NCI-H1092 treated with DMSO at 0.1 percent for 48 hours (cell line): ENCODE results near the gene AMD1.
"Not testable (repeated sequence)": the region's sequence is repeated elsewhere in the genome, so short reads cannot be mapped to it uniquely, and the experiment has no call there.

Experiments used
- DNase-seq: peaks from one replicate; lab custom pipeline; 2025; lab: John Stamatoyannopoulos, UW

The AMD1 gene

DNA sequence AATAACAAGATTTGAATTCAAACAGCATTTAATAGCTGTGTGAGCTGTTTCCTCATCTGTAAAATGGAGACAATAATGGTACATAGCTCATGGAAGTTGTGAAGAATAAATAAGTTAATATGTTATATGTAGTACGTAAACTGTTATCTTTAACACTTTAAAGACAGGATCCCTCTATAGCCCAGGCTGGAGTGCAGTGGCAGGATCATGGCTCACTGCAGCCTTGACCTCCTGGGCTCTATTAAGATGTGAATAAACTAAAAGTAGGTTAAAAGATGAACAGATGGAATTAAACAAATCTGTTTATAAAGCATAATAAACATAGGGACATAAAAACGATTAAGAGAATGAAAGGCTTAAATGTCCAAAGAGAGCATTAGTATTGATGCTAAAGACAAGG is 3.0 kb downstream of the AMD1 start:
- no peak for DNase-seq

DNA sequence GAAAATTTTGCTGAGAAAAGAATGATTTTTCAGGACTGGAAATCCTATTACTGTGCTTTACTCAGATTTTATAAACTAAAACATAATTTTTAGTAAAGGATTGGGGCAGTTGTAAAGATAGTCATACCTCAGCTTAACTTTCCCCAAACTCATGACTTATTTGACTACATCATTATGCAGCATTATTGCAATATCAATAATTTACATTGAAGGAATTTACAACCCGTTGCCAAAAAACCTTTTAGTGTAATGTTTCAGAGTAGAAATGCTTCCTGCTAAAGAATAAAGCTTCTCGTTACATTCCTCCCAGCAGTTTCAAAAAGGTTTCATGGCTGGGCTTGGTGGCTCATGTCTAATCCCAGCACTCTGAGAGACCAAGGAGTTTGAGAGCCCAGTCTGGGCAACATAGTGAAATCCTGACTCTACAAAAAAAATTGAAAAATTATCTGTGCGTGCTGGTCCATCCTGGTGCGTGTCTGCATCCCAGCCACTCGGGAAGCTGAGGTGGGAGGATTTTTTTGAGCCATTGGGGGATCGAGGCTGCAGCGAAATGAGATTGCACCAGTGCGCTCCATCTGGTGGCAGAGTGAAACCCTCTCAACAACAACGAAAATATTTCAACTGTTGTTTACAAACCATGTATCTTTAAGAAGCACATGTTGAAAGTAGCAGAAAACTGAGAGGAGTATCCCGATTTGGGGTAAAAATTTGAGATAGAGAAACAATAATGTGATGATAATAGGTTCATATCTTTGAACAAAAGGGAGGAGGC is 4.4 kb downstream of the AMD1 start:
- no peak for DNase-seq

DNA sequence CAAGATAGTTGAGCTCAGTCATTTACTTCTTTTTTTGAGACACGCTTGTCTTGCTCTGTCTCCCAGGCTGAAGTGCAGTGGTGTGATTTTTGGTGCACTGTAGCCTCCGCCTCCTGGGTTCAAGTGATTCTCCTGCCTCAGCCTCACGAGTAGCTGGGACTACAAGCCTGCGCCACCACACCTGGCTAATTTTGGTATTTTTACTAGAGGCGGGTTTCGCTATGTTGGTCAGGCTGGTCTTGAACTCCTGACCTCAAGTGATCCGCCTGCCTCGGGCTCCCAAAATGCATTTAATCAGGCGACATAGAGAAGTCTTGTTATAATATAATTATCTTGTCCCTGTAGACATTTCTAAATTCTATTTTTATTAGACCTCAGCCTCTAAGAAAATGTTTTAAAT is 6.1 kb downstream of the AMD1 start:
- DNase-seq: no peak

DNA sequence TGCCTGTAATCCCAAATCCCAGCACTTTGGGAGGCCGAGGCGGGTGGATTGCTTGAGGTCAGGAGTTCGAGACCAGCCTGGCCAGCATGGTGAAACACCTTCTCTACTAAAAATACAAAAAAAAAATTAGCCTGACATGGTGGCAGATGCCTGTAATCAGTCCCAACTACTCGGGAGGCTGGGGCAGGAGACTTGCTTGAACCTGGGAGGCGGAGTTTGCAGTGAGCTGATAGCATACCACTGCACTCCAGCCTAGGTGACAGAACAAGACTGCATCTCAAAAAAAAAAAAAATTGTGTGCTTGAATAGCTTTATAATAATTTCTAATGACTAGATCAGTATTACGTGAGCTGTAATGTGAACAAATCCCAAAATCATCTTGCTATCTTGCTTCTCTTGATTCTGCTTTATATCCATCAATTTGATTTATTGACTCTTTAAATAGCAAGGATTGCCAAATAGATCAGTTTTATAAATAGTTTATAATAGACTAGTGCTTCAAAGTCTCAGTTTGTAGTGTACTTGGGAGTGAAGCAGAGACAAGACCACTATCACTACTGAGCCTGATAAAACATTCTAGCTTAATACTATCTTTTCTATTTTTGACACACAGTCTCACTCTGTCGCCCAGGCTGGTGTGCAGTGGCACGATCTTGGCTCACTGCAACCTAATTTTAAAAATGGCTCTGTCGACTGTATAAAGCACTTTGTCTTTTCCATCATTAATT is 7.1 kb downstream of the AMD1 start:
- DNase-seq: no peak

DNA sequence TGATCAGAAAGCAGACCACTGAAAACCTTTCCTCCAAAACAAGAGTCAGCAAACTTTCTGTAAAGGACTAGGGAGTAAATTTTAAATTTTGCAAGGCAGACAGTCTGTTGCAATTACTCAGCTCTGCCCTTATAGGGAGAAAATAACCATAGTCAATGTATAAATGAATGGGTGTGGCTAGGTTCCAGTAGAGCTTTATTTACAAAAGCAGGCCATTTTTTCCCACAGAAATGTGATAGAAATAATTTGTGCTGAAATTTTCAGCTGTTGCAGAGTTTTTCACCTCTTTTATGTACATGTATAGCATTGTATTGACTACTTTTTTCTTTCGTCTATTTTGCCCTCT is 7.7 kb downstream of the AMD1 start:
- no peak for DNase-seq

DNA sequence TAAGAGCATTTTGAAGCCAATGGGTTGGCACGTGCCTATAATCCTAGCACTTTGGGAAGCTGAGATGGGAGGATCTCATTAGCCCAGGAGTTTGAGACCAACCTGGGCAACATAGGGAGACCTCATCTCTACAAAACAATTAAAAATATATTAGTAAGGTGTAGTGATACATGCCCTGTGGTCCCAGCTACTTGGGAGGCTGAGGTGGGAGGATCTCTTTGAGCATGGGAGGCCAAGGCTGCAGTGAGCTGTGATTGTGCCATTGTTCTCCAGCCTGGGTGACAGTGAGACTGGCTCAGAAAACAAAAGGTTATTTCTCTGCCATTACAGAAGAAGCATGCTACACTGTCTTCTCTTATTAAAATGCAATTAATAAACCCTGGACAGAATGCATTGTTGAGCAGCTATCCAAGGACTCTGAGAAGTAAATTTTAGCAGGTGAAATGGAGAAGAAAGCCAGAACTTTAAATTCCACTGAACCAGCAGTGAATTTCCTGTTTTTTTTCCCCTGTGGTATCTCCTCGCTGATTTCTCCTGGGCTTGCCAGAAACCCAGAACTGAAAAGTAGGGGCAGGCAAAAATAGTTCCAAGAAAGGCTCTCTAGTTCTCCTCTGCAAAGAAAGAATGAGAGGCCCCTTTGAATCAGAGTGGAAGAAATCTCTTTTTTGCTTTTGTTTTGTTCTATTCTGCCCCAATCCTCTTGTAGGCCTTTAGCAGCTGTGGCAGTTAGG is 8.4 kb downstream of the AMD1 start:
- DNase-seq: no peak

DNA sequence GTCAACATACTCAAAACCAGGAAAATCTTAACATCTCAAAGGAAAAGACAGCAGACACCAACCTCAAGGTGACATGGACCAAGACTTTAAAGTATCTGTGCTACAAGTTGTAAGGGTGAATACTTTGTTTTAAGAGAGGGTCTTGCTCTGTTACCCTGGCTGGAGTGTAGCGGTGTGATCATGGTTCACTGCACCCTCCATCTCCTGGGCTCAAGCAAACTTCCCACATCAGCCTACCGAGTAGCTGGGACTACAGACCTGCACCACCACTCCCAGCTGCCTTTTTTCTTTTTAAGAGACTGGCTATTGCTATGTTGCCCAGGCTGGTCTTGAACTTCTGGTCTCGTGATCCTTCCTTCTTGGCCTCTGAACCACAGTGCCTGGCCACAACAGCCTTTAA is 9.7 kb downstream of the AMD1 start:
- DNase-seq: no peak

DNA sequence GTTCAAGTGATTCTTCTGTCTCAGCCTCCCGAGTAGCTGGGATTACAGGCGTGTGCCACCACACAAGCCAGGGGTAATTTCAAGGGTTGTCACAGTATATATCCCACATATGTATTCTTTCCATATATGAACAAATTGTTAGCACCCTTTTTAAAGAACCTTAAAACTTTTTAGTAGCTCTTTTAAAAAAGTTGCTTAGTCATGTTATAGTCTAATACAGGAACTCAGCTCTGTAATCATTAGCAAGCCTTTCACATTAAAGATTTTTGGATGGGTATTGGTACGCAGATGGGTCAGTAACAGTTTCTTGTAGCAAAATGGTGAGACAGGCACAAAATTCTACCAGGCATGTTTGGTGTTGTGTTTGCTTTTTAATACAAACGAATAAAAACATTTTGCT is 10.9 kb downstream of the AMD1 start:
- DNase-seq: no peak

DNA sequence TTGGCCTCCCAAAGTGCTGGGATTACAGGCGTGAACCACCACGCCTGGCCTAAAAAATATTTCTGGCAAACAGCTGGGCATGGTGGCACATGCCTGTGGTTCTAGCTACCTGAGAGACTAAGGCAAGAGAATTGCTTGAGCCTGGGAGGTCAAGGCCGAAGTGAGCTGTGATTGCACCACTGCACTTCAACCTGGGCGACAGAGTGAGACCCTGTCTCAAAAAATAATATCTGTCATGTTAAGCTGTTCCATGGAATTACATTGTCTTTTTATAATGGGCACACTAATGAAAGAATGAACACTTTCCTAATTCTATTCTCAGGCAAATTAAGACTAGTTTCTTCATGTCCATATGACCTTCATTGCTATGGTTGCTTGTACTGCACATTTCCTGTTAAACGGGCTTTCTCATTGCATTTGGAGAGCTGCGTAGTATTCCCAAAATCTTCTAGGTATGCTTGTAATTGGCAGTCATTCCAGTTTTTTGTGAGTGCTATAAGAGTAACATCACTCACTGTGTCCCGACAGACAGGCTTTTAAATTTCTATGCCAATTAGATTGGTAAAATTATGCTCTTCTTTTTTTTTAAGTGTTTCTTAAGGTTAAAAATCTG is 12.1 kb downstream of the AMD1 start:
- DNase-seq: no peak

DNA sequence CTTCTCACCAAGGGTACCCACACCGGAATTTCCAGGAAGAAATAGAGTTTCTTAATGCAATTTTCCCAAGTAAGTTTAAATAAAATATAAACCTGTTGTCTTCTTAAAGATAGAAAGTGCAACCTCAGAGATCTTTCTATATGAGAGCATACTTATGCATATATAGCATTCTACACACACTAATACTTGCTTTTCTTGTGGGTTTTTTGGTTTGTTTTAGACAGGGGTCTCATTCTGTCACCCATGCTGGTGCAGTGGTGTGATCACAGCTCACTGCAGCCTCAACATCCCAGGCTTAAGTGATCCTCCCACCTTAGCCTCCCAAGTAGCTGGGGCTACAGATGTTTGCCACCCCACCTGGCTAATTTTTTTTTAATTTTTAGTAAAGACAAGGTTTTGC is 15.7 kb downstream of the AMD1 start:
- no peak for DNase-seq

DNA sequence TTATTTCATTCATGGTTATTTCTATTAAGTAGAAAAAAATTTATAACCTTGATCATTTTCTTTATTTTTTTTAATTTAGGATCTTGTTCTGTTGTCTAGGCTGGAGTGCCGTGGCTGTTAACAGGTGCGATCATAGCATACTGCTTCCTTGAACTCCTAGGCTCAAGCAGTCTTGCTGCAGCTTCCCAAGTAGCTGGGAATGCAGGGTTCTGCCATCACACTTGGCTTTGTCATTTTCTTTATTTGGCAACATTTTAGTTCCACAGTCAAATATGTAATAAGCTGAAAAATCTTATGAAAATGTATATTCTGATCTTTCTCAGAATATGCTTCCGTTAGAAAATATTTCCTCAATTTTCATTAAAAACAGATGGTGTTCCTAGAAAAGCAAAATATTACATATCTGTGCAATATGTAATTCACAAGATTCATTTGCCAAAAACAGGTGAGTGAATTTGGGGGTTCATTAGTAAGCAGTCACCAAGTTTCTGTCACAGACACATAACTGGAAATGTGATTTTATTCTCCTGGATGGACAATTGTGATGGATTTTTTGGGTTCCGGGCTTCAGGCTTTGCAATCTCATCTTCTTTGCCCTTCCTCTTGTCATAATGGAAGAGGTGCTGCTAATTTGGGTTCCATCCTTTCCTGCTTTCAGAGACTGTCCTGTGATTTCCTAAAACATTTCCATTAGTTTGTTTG is 21.5 kb downstream of the AMD1 start:
- no peak for DNase-seq

DNA sequence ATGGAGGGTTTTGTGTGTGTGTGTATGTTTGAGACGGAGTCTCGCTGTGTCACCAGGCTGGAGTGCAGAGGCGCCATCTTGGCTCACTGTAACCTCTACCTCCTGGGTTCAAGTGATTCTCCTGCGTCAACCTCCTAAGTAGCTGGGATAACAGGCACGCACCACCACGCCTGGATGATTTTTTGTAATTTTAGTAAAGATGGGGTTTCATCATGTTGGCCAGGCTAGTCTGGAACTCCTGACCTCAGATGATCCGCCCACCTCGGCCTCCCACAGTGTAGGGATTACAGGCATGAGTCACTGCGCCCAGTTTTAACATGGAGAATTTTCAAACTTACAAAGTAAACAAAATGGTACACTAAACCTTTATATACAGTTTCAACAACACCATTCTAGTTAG is 22.8 kb downstream of the AMD1 start:
- no peak for DNase-seq

DNA sequence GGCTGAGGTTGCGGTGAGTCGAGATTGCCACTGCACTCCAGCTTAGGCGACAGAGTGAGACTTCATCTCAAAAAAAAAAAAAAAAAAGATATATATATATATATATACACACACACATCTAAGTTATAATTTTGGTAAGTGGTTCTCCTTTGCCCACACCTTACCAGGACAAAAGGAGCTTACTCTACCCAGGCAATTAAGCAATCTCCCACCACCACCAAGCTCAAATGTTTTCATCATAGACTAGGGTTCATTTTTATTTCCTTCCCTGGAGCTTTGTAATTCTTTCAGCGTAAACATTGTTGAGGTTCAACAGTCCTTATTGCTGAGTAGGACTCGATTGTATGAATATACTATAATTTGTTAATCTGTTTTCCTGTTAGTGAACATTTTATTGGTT is 23.5 kb downstream of the AMD1 start:
- no peak for DNase-seq

DNA sequence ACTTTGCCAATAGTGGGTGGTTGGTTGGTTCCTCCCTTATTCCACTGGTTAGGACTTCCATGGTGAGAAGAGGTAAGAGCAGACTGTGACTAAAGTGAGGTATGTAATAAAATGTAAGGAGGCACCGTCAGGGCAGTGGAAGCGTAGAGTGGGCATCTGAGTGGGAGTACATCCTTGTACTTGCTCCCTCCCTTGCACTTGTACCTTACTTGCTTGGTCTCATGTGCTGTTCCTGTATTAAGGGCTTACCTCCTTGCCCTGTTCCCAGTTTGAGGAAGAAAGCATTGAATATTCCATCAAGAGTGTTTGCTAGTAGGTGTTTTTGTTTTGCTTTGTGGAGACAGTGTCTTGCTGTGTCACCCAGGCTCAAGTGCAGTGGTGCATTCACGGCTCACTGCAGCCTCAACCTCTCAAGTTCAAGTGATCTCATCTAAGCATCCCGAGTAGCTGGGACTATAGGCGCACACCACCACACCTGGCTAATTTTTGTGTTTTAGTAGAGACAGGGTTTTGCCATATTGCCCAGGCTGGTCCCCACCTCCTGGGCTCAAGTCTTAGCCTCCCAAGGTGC is 25.5 kb downstream of the AMD1 start:
- no peak for DNase-seq

DNA sequence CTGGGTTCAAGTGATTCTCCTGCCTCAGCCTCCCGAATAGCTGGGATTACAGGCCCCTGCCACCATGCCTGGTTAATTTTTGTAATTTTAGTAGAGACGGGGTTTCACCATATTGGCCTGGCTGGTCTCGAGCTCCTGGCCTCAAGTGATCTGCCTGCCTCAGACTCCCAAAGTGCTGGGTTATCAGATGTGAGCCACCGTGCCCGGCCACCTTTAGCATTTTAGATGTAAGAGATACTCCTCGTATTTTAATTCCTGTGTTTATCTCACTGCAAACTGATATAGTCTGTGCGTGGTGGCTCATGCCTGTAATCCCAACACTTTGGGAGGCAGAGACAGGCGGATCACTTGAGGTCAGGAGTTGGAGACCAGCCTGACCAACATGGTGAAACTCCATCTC is 27.0 kb downstream of the AMD1 start:
- DNase-seq: not testable (repeated sequence)

DNA sequence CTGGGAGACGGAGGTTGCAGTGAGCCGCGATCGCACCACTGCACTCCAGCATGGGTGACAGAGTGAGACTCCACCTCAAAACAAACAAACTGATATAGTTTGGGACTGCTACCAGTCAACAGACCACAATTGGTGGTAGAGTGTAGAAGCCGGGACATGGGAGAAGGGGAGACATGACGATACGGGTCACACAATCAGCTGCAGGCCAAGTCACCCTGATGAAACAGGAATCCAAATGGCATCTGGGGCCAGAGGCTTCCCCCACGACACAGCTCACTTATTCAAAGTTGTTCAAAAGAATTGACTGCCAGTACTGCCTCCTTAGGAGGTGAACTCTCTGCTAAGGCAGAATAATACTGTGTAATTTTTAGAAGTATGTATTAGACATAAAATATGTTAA is 27.5 kb downstream of the AMD1 start:
- DNase-seq: no peak

DNA sequence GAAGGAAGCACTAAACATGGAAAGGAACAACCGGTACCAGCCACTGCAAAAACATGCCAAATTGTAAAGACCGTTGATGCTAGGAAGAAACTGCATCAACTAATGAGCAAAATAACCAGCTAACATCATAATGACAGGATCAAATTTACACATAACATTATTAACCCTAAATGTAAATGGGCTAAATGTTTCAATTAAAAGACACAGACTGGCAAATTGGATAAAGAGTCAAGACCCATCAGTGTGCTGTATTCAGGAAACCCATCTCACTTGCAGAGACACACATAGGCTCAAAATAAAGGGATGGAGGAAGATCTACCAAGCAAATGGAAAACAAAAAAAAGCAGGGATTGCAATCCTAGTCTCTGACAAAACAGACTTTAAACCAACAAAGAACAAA is 31.7 kb downstream of the AMD1 start:
- DNase-seq: not testable (repeated sequence)

DNA sequence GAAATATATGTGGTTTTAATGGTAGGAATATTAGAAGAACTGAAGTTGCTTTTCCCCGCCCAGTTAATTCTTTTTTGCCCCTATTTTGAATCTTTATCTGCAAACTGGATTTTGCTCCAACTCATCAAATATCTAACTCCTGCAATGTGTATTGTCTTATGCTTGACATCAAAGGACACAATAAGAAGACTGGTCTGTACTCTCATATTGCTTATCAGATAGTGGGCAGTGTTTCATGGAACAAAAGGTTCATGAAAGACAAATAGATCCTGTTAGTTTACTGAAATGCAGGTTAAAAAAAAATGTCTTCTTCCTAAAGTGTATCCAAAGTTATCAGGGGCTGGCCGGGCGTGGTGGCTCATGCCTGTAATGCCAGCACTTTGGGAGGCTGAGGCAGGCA is 56.2 kb downstream of the AMD1 start:
- DNase-seq: no peak

DNA sequence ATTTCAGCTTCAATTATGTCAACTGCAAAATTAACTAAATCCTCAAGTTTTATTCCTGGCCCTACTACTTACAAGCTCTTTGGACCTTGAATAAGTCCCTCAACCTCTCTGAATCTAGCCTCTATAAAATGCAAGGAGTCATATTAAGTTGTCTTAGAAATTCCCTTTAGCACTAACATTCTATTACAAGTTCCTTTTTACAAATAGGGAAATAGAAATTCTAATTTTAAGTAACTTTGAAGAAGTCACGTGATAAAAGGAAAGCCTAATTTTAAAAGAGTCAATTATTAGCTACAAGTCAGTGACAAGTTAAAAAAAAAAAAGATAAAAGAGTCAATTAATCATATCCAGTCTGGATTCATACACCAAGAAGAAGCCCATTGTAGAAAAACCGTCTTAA is 59.3 kb downstream of the AMD1 start:
- DNase-seq: no peak

DNA sequence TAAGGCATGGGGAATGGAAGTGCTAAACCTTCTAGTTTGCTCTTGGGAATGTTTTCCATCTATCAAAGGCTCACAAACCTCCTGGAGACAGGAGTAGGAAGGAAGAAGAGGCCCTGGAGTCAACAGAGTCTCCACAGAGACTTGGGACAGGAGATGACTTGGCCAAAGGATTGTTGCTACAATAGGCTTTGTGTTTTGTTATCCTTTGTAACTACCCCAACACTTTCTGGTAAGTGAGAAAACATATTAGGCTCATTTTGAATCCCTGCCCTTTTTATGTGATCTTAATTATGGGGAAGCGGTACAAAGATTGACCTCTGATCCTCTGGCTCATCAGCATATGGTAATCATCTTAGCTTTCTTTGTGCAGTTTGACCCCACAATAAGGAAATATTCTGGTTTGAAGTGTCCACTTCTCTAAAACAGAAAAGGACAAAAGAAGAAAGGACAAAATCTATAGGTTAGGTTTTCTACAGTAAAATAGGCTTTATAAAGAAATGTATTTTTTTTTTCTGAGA is 59.9 kb downstream of the AMD1 start:
- DNase-seq: no peak

DNA sequence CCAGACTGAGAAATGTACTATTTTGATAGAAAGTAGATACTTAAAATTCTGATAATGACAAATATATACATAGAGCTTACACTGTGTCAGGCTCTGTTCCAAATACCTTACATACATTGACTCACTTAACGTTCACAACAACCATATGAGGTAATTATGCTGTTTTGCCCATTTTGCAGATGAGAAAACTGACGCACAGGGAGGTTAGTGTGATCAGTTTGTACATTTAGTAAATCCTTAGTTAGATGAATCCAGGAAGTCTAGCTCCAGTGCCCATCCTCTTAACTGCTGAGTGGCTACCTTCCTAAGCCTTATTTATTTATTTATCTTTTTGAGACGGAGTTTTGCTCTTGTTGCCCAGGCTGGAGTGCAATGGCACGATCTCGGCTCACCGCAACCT is 60.6 kb downstream of the AMD1 start:
- DNase-seq: no peak

DNA sequence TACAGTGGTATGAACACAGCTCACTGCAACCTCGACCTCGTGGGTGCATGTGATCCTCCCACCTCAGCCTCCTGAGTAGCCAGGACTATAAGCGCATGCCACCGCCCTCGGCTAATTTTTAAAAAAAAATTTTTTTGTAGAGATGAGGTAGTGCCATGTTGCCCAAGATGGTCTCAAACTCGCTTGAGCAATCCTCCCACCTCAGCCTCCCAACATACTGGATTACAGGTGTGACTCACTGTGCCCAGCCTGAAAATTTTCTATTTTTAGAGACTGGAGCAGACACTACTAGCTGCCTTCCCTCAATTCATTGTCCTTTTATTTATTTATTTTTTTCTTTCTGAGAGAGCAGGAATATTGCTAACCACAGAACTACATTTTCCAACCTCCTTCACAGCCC is 63.6 kb downstream of the AMD1 start:
- DNase-seq: no peak
